C4-2B (cell line): Measurements from ENCODE around the gene ZDHHC20.

Experiments
- H3K27ac ChIP-seq: fragments of 450-650 bp; 2 replicates; pipeline ENCODE4 v1.5.1; 2017
- CTCF ChIP-seq: fragments of 450-650 bp; conservative IDR thresholded peaks from 2 replicates; pipeline ENCODE4 v1.5.1; 2017; ENCODE audit warnings: mild to moderate bottlenecking
- ZFX ChIP-seq: fragments of 450-650 bp; IDR thresholded peaks from 2 replicates; pipeline ENCODE4 v1.6.1; 2017

Gene ZDHHC20

DNA sequence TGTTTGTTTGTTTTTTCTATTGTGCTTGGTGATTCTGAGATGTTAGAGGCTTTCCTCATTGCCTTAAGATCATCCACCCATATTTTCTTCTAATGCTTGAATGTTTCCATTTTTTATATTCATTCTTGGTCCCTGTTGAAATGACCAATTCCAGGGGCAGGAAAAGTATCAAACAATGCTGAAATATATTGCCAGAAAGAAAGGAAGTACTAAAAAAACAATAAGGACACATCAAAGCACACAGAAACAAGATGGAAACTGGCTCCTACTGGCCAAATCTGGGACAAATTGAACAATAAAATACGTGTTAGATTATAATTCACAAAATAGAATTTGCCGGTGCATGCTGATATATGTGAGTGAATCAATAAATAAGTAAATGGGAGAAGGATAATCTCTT, 23.9 kb downstream of the ZDHHC20 start:
- no peak overlapping the region for H3K27ac ChIP-seq
- no peak for TF ChIP-seq ZFX
- no peak for TF ChIP-seq CTCF

DNA sequence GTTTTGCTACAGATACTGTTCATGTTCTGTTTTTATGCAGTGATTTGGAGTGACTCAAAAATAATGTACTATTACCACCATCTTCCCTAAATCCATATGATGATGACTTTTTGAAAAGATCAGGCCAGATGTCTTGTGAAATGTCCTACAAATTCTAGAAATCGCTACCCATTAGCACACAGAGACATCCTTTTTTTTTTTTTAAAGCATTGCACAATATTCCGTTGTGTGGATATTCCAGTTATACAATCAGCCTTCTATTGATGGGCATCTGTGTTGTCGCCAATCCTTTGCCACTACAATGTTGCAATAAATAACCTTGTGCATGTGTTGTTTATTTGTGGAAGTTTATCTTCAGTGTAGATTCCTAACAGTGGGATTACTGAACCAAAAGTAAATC, 24.5 kb downstream of the ZDHHC20 start:
- no peak overlapping the region for H3K27ac ChIP-seq
- TF ChIP-seq ZFX (no peak), CTCF (no peak)

GRCh38 chr13:21429211-21429610, 29.9 kb downstream of the ZDHHC20 start:
- TF ChIP-seq ZFX (no peak), CTCF (no peak)
- H3K27ac ChIP-seq, result no peak overlapping the region

- H3K27ac ChIP-seq, result no peak overlapping the region
- TF ChIP-seq CTCF (no peak), ZFX (no peak)
These were observed 31.4 kb downstream of the ZDHHC20 start for GRCh38 chr13:21427741-21428140.

- TF ChIP-seq ZFX (no peak), CTCF (no peak)
- no peak overlapping the region for H3K27ac ChIP-seq
These were observed 32.9 kb downstream of the ZDHHC20 start for GRCh38 chr13:21426238-21426637.

GRCh38 chr13:21420706-21421105, 38.4 kb downstream of the ZDHHC20 start:
- TF ChIP-seq CTCF (no peak), ZFX (no peak)
- H3K27ac ChIP-seq, result no peak overlapping the region

DNA sequence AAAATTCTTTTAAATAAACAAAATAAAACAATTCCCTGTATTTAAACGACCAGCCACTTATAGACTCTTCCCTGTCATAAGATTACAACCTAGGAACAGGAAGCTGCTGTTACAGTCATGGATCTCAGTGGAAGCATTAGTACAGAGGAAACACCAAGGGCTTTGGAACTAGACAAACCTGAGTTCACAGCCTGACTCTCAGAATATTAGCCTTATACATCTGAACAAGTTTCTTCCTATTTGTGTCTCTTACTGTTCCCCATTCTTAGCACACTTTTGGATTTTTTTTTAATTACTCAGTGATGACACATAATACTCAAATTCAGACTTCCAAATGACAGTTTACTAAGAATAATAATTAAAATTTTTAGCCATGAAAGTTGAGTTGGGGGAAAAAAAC, 46.1 kb downstream of the ZDHHC20 start:
- H3K27ac ChIP-seq, result no peak overlapping the region
- TF ChIP-seq ZFX (no peak), CTCF (no peak)

GRCh38 chr13:21410453-21410852, 48.6 kb downstream of the ZDHHC20 start:
- peak overlapping the region; percentile 14 for H3K27ac ChIP-seq
